Thoracic aorta (tissue), 2 donors: ENCODE results near the gene MICAL3. TPM values are rescaled to one million over a fixed set of nuclear protein-coding genes. Genes with fewer than 3 reads are reported as not detected.

ENCODE experiments used
- ATAC-seq: fragments of 150-250 bp; one replicate; pipeline ENCODE4 v1.8.0; 2017; ENCODE audit warnings: low read depth; ENCODE audit not compliant: insufficient number of reproducible peaks, low FRiP score
- DNase-seq: peaks from one replicate; pipeline ENCODE4 v3.0.0-alpha.2; 2020; ENCODE audit warnings: low spot score
- H3K27ac ChIP-seq, 2 donors: fragments of 200-600 bp; sonication (generic); 1 replicate in 1 of 2; 2 replicates in 1 of 2; pipeline ENCODE4 v1.5.1; 2016; ENCODE audit warnings: mild to moderate bottlenecking in 2 of 2, moderate library complexity in 2 of 2
- H3K27me3 ChIP-seq: fragments of 200-600 bp; sonication (generic); replicated peaks from 2 replicates; pipeline ENCODE4 v1.6.0; 2016; ENCODE audit warnings: mild to moderate bottlenecking; ENCODE audit not compliant: insufficient read depth
- H3K36me3 ChIP-seq: fragments of 200-600 bp; sonication (generic); one replicate; pipeline ENCODE4 v1.5.1; 2016
- H3K4me1 ChIP-seq, 2 donors: fragments of 200-600 bp; sonication (generic); 1 replicate in 1 of 2; 2 replicates in 1 of 2; pipeline versions ENCODE4 v1.5.1 to v1.6.0; 2016; ENCODE audit warnings: low read depth in 2 of 2, mild to moderate bottlenecking in 1 of 2; ENCODE audit not compliant: control insufficient read depth in 1 of 2
- H3K4me3 ChIP-seq: fragments of 200-600 bp; sonication (generic); 2 replicates; pipeline ENCODE4 v1.5.1; 2016; ENCODE audit warnings: mild to moderate bottlenecking
- H3K9me3 ChIP-seq: fragments of 200-600 bp; sonication (generic); 2 replicates; pipeline ENCODE4 v1.5.1; 2016
- CTCF ChIP-seq: fragments of 200-600 bp; sonication (generic); IDR thresholded peaks from one replicate; pipeline ENCODE4 v1.5.1; 2019; ENCODE audit warnings: antibody characterized with exemption
- total RNA-seq, 2 donors: library from RNA; depleted of rRNA; stranded (reverse); fragments of >200 nt; gene quantifications; one replicate each; pipeline versions ENCODE4 v1.1.0 to v1.2.3, GENCODE V29; 2016

The MICAL3 gene
- total RNA-seq, 2 donors from 2014 or later: 45.2 to 78.0 TPM

- no peak overlapping the region for H3K4me3 ChIP-seq
- peaks cover 0 to 26% of the 10 kb centered on the region in 2 donors for H3K4me1 ChIP-seq
- no peaks in the 10 kb centered on the region for H3K36me3 ChIP-seq
- ATAC-seq (no peak), DNase-seq (no peak)
- no peaks in the 10 kb centered on the region for H3K9me3 ChIP-seq
- no peak overlapping the region for H3K27ac ChIP-seq
- TF ChIP-seq CTCF: no peak
- no peaks in the 10 kb centered on the region for H3K27me3 ChIP-seq
Measured at GRCh38 chr22:17982572-17983141, 41.7 kb downstream of the MICAL3 start.

- no peak for TF ChIP-seq CTCF
- DNase-seq (no peak), ATAC-seq (no peak)
- Histone ChIP-seq H3K27me3 (no peaks in the 10 kb centered on the region), H3K4me3 (no peak overlapping the region), H3K4me1 (peaks cover 0 to 26% of the 10 kb centered on the region in 2 donors), H3K9me3 (no peaks in the 10 kb centered on the region), H3K27ac (no peak overlapping the region), H3K36me3 (no peaks in the 10 kb centered on the region)
Measured at GRCh38 chr22:17981497-17981896, 42.9 kb downstream of the MICAL3 start.

- no peak overlapping the region for H3K4me3 ChIP-seq
Measured at GRCh38 chr22:17980638-17981051, 43.7 kb downstream of the MICAL3 start.

GRCh38 chr22:17980015-17980590 lies 44.3 kb downstream of the MICAL3 start:
- Histone ChIP-seq H3K4me1 (peaks cover 6 to 38% of the 10 kb centered on the region in 2 donors), H3K4me3 (no peak overlapping the region)
- no peak for ATAC-seq

More at GRCh38 chr22:17980638-17981051, 43.7 kb downstream of the MICAL3 start:
- Histone ChIP-seq H3K9me3 (no peaks in the 10 kb centered on the region), H3K4me1 (peaks cover 5 to 33% of the 10 kb centered on the region in 2 donors), H3K27me3 (no peaks in the 10 kb centered on the region), H3K36me3 (no peaks in the 10 kb centered on the region), H3K27ac (no peak overlapping the region)
- ATAC-seq (no peak), DNase-seq (no peak)
- no peak for TF ChIP-seq CTCF

GRCh38 chr22:17978027-17978426 lies 46.3 kb downstream of the MICAL3 start:
- TF ChIP-seq CTCF: no peak
- no peaks in the 10 kb centered on the region for H3K27me3 ChIP-seq
- DNase-seq (no peak), ATAC-seq (no peak)
- no peak overlapping the region for H3K4me3 ChIP-seq
- H3K9me3 ChIP-seq: no peaks in the 10 kb centered on the region
- H3K36me3 ChIP-seq: no peaks in the 10 kb centered on the region
- no peak overlapping the region for H3K27ac ChIP-seq
- peaks cover 9 to 50% of the 10 kb centered on the region in 2 donors for H3K4me1 ChIP-seq

More at GRCh38 chr22:17980015-17980590, 44.3 kb downstream of the MICAL3 start:
- H3K27ac ChIP-seq: no peak overlapping the region
- no peaks in the 10 kb centered on the region for H3K27me3 ChIP-seq
- H3K9me3 ChIP-seq: no peaks in the 10 kb centered on the region
- H3K36me3 ChIP-seq: no peaks in the 10 kb centered on the region
- DNase-seq: no peak
- no peak for TF ChIP-seq CTCF
